GM18520 (cell line): ENCODE measurements around the gene CCDC97.
"Not testable (repeated sequence)": the region's sequence is repeated elsewhere in the genome, so short reads cannot be mapped to it uniquely, and the experiment has no call there.

Experiments used
- ATAC-seq: cut with Tn5 transposase; IDR thresholded peaks from one replicate; pipeline ENCODE4 v1.9.1; 2021; ENCODE audit not compliant: unreplicated experiment

The CCDC97 gene

GRCh38 chr19:41310033-41310831 lies at the start of gene CCDC97:
Gene CCDC97 (plus strand): TSS chr19:41310172. CDS start chr19:41310311, 139 bp downstream.
- ATAC-seq, result peak; percentile 64

GRCh38 chr19:41261474-41262190 lies 48.3 kb upstream of the CCDC97 start:
- ATAC-seq, result no peak

GRCh38 chr19:41263042-41263849 lies 46.7 kb upstream of the CCDC97 start:
- ATAC-seq, result peak; percentile 0

- peak; percentile 67 for ATAC-seq
These were observed 46.0 kb upstream of the CCDC97 start, which contains the start of gene HNRNPUL1 for GRCh38 chr19:41263850-41264580. Gene HNRNPUL1 (plus strand): TSS chr19:41264372. CDS start chr19:41264504, 132 bp downstream.

GRCh38 chr19:41264581-41265394 lies 45.2 kb upstream of the CCDC97 start:
- no peak for ATAC-seq

GRCh38 chr19:41265395-41266153 lies 44.4 kb upstream of the CCDC97 start:
- ATAC-seq, result no peak

GRCh38 chr19:41269055-41269454 lies 40.9 kb upstream of the CCDC97 start:
- ATAC-seq, result no peak

GRCh38 chr19:41269571-41269970 lies 40.4 kb upstream of the CCDC97 start:
- ATAC-seq, result no peak

GRCh38 chr19:41273076-41273475 lies 36.9 kb upstream of the CCDC97 start:
- no peak for ATAC-seq

- ATAC-seq, result no peak
These were observed 35.2 kb upstream of the CCDC97 start for GRCh38 chr19:41274802-41275201.

GRCh38 chr19:41276231-41276630 lies 33.7 kb upstream of the CCDC97 start:
- no peak for ATAC-seq

GRCh38 chr19:41278478-41278877 lies 31.5 kb upstream of the CCDC97 start:
- no peak for ATAC-seq

- no peak for ATAC-seq
These were observed 21.1 kb upstream of the CCDC97 start for GRCh38 chr19:41288673-41289530.

- ATAC-seq, result not testable (repeated sequence)
These were observed 20.2 kb upstream of the CCDC97 start for GRCh38 chr19:41289814-41290213.

GRCh38 chr19:41294393-41294792 lies 15.6 kb upstream of the CCDC97 start:
- ATAC-seq, result no peak

GRCh38 chr19:41295499-41295898 lies 14.5 kb upstream of the CCDC97 start:
- no peak for ATAC-seq

GRCh38 chr19:41296433-41296871 lies 13.5 kb upstream of the CCDC97 start:
- no peak for ATAC-seq
